AG04450 (cell line): ENCODE data around the gene REPS1. TPM values are rescaled to one million over a fixed set of nuclear protein-coding genes. Genes with fewer than 3 reads are reported as not detected.

Source experiments
- CTCF ChIA-PET: fragments of 300-600, 350-600 bp; formaldehyde crosslinking; extraction: SDS; loops from one replicate; lab custom pipeline; 2022; ENCODE audit warnings: antibody characterized with exemption, inconsistent platforms; lab: Charles Lee
- POLR2A ChIA-PET: fragments of 350-600 bp; formaldehyde crosslinking; extraction: SDS; loops from one replicate; lab custom pipeline; 2021; ENCODE audit warnings: antibody characterized with exemption, inconsistent platforms; lab: Yijun Ruan, JAX
- DNase-seq: peaks from one replicate; pipeline ENCODE4 v3.0.0-alpha.2; 2011; ENCODE audit warnings: low read depth, low spot score
- H3K27ac ChIP-seq: one replicate; pipeline ENCODE4 v1.5.1; 2012; ENCODE audit warnings: low read depth, low read length, control low read depth
- H3K27me3 ChIP-seq: one replicate; pipeline ENCODE4 v1.6.0; 2012; ENCODE audit warnings: low read length; ENCODE audit not compliant: control insufficient read depth, insufficient read depth
- H3K4me3 ChIP-seq: 2 replicates; pipeline ENCODE4 v1.5.1; 2011; ENCODE audit warnings: mild to moderate bottlenecking, low read depth, low read length, control low read depth
- H3K9me3 ChIP-seq: 2 replicates; pipeline ENCODE4 v1.5.1; 2012; ENCODE audit warnings: low read length; ENCODE audit not compliant: control insufficient read depth, insufficient read depth
- polyA plus RNA-seq: library from polyadenylated mRNA; depleted of rRNA; stranded (reverse); fragments of >200 nt; gene quantifications from 2 replicates; pipeline ENCODE4 v1.2.3, GENCODE V29; 2011
- TF ChIP-seq, protein P1 (sequence below): IDR thresholded peaks from 2 replicates; pipeline ENCODE4 v1.5.1; 2011; ENCODE audit warnings: low read depth, low read length, control low read depth, inconsistent platforms

REPS1 gene
- polyA plus RNA-seq, 1 experiment = 36.6 TPM

DNA sequence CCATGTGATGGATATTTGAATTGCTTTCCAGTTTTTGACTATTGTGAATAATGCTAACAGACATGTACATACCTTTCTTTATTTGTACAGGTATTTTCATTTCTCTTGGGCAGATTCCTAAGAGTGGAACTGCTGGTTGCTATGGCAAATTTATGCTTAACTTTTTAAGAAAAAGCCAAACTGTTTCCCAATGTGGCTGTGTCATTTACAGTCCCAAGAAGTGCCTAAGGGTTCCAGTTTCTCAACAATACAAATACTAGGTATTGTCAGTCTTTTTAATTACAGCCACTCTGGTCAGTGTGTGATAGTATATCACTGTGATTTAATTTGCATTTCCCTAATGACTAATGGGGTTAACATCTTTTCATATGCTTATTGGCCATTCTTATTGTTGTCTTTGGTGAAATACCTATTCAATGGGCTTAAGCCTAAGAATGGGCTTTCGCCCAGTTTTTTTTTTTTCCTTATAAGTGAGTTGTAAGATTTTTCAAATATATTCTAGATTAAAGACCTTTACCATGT lies 10.3 kb downstream of the REPS1 start:
- POLR2A ChIA-PET = no interaction called here
- CTCF ChIA-PET = interaction anchor here (0.6 kb wide), 1 partner anchor 161 kb away, joined by 3 read pairs; no protein-coding TSS in a partner anchor
- DNase-seq = no peak
- no peak overlapping the region for H3K27ac ChIP-seq
- no peak overlapping the region for H3K4me3 ChIP-seq
- no peaks in the 10 kb centered on the region for H3K9me3 ChIP-seq
- TF ChIP-seq, protein P1, sequence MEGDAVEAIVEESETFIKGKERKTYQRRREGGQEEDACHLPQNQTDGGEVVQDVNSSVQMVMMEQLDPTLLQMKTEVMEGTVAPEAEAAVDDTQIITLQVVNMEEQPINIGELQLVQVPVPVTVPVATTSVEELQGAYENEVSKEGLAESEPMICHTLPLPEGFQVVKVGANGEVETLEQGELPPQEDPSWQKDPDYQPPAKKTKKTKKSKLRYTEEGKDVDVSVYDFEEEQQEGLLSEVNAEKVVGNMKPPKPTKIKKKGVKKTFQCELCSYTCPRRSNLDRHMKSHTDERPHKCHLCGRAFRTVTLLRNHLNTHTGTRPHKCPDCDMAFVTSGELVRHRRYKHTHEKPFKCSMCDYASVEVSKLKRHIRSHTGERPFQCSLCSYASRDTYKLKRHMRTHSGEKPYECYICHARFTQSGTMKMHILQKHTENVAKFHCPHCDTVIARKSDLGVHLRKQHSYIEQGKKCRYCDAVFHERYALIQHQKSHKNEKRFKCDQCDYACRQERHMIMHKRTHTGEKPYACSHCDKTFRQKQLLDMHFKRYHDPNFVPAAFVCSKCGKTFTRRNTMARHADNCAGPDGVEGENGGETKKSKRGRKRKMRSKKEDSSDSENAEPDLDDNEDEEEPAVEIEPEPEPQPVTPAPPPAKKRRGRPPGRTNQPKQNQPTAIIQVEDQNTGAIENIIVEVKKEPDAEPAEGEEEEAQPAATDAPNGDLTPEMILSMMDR = no peak
- no peaks in the 10 kb centered on the region for H3K27me3 ChIP-seq

DNA sequence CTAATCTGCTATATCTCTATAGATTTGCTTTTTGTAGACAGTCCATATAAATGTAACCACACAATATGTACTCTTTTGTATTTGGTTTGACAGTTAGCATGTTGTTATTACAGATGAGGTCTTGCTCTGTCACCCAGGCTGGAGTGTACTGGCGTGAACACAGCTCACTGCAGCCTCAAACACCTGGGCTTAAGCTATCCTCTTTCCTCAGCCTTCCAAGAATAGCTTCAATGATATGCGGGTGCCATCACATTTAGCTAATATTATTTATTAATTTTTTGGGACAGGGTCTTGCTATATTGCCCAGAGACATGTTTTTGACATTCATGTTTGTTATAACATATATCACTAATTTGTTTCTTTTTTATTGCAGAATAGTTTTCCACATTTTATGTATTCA lies 10.8 kb downstream of the REPS1 start:
- no peak overlapping the region for H3K4me3 ChIP-seq
- CTCF ChIA-PET = no interaction called here
- H3K27ac ChIP-seq = no peak overlapping the region
- POLR2A ChIA-PET = no interaction called here
- H3K27me3 ChIP-seq = no peaks in the 10 kb centered on the region
- H3K9me3 ChIP-seq = no peaks in the 10 kb centered on the region
- DNase-seq = no peak
- TF ChIP-seq, protein P1 = no peak

DNA sequence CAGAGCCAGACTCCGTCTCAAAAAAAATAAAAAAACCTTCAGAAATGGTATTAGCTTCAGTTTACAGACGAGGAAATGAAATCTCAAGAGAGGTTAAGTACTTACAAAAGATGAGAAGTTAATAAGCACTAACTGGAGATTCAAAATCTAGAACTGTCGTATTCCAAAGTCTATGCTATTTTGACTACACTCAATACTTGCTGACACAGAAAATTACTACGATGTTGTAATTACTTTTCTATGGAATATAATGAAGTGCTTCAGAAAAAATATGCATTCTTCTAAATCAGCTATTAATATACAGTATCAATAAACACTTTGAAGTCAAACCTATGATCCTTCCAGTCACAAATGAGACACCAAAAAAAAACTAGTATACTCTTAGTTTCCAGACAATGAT lies 12.2 kb downstream of the REPS1 start:
- no peak for DNase-seq

DNA sequence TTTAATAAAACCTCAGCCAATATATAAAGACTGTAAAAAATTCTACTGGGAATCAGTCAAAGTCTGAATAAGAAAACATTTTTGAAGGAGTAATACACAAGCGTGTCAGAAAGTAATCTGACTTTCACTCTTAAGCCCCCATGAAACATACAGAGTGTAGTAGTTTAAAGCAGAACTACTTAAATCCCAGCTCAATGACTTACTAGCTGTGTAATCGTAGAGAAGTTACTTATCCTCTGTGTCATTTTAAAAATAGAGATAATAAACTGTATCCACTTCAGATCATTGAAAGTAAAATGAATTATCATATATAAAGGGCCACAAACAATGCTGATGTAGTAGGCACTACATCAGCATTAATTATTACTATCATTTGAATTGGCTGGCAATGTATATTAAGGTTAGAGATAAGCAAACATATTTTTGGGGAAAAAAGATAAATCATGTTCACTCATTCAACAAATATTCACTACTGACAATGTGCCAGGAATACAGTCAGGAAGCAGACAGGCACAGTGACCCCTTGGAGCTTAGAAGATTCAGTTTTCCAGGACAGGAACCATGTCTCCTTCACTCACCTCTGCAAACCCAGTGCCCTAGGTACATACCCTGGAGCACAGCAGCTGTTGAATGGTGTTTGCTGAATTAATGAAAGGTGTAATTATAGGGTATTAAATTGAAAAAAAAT lies 14.4 kb downstream of the REPS1 start:
- Histone ChIP-seq H3K27me3 (no peaks in the 10 kb centered on the region), H3K4me3 (no peak overlapping the region), H3K27ac (no peak overlapping the region), H3K9me3 (no peaks in the 10 kb centered on the region)
- TF ChIP-seq, protein P1 = no peak
- CTCF ChIA-PET = interaction anchor here (0.9 to 2.0 kb wide), 4 partner anchors 15 to 391 kb away, joined by 3 to 14 read pairs (median 3); partner anchors contain the start of gene REPS1
- no peak for DNase-seq
- POLR2A ChIA-PET = interaction anchor here (0.5 to 1.9 kb wide), 2 partner anchors 14 to 551 kb away, joined by 5 to 8 read pairs; no protein-coding TSS in a partner anchor

More for the DNA sequence above, 12.2 kb downstream of the REPS1 start:
- no peaks in the 10 kb centered on the region for H3K9me3 ChIP-seq
- H3K27ac ChIP-seq = no peak overlapping the region
- no peaks in the 10 kb centered on the region for H3K27me3 ChIP-seq
- TF ChIP-seq, protein P1 = no peak
- H3K4me3 ChIP-seq = no peak overlapping the region
- CTCF ChIA-PET = interaction anchor here (0.5 to 0.7 kb wide), 3 partner anchors 13 to 1245 kb away, joined by 3 to 6 read pairs (median 3); no protein-coding TSS in a partner anchor
- POLR2A ChIA-PET = no interaction called here

DNA sequence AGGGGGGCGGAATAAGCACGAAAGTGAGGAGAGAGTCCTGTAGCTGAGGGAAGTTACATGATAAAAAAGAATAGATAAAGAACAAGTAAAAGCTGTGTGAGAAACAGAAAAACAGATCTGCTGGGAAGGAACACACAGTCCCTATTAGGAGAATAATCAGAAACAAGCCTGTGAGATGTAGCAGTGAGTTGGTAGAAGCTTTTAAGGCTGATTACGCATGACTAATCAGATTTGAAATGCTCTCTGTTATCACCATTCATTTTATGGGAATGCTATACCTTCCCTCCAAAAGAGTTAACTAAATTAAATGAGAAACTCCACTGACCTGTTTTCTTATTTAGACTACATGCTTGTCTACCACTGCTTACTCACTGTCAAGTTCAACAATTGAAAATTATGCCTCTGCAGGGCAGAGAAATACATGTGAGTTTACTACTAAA lies 15.8 kb downstream of the REPS1 start:
- H3K27ac ChIP-seq = no peak overlapping the region

More for the DNA sequence above, 15.8 kb downstream of the REPS1 start:
- TF ChIP-seq, protein P1 = no peak
- H3K27me3 ChIP-seq = no peaks in the 10 kb centered on the region
- DNase-seq = no peak
- ChIA-PET CTCF (interaction anchor here (1.0 kb wide), 1 partner anchor 15 kb away, joined by 4 read pairs; no protein-coding TSS in a partner anchor), POLR2A (no interaction called here)
- no peak overlapping the region for H3K4me3 ChIP-seq
- no peaks in the 10 kb centered on the region for H3K9me3 ChIP-seq
